Measurements from ENCODE around the gene MN1.

- TF ChIP-seq CTCF (IDR thresholded peaks at IDR 0.05; ENCODE audit: borderline replicate concordance, extremely low read depth, low read length, poor library complexity, severe bottlenecking): no peak
- TF ChIP-seq EZH2 (IDR thresholded peaks at IDR 0.05; ENCODE audit: borderline replicate concordance, low read depth, low read length, severe bottlenecking): no peak
These were observed 21.9 kb downstream of the MN1 start for GRCh38 chr22:27779643-27780042.
